Measurements from ENCODE around the gene CMYA5.
"Not testable (repeated sequence)": the region's sequence is repeated elsewhere in the genome, so short reads cannot be mapped to it uniquely, and the experiment has no call there.

GRCh38 chr5:79784741-79785140 is 95.1 kb downstream of the CMYA5 start:
- TF ChIP-seq CTCF (IDR thresholded peaks at IDR 0.05; ENCODE audit: low read length); EZH2 (IDR thresholded peaks at IDR 0.05; ENCODE audit: borderline replicate concordance, low read length): not testable (repeated sequence)

Data from OCI-LY1 (cell line).